ENCODE data around the gene PI4K2A.

PI4K2A gene

GRCh38 chr10:97640174-97640867, at the start of gene PI4K2A:
Gene PI4K2A, plus strand, starts transcription at chr10:97640671. Its CDS starts 72 bp downstream, at chr10:97640743.
- Histone ChIP-seq H3K9me3 (ENCODE audit: control insufficient read depth, insufficient read depth, low read length) (no peaks in the 10 kb centered on the region), H3K4me3 (ENCODE audit: low read depth, low read length) (peak within 1 kb of the TSS; percentile 95), H3K9ac (ENCODE audit: low read depth, low read length) (peak within 1 kb of the TSS; percentile 73; the same call in 1 of the 2 replicates), H3K27ac (ENCODE audit: low read depth, low read length) (peak within 1 kb of the TSS; percentile 83), H3K36me3 (ENCODE audit: control insufficient read depth, insufficient read depth, low read length) (peaks cover 18% of the 10 kb centered on the region), H3K27me3 (ENCODE audit: control insufficient read depth, insufficient read depth, low read length) (no peaks in the 10 kb centered on the region), H3K4me1 (ENCODE audit: control insufficient read depth, insufficient read depth, low read length) (peaks cover 15% of the 10 kb centered on the region)

GRCh38 chr10:97590748-97591495, 49.5 kb upstream of the PI4K2A start:
- Histone ChIP-seq H3K4me3 (ENCODE audit: low read depth, low read length) (no peak overlapping the region), H3K9me3 (ENCODE audit: control insufficient read depth, insufficient read depth, low read length) (no peaks in the 10 kb centered on the region), H3K27ac (ENCODE audit: low read depth, low read length) (no peak overlapping the region), H3K9ac (ENCODE audit: low read depth, low read length) (no peak overlapping the region), H3K4me1 (ENCODE audit: control insufficient read depth, insufficient read depth, low read length) (no peaks in the 10 kb centered on the region), H3K36me3 (ENCODE audit: control insufficient read depth, insufficient read depth, low read length) (no peaks in the 10 kb centered on the region), H3K27me3 (ENCODE audit: control insufficient read depth, insufficient read depth, low read length) (no peaks in the 10 kb centered on the region)

- no peaks in the 10 kb centered on the region for H3K27me3 ChIP-seq (ENCODE audit: control insufficient read depth, insufficient read depth, low read length)
- H3K4me1 ChIP-seq (ENCODE audit: control insufficient read depth, insufficient read depth, low read length): no peaks in the 10 kb centered on the region
- no peak overlapping the region for H3K27ac ChIP-seq (ENCODE audit: low read depth, low read length)
- H3K9ac ChIP-seq (ENCODE audit: low read depth, low read length): no peak overlapping the region
- no peak overlapping the region for H3K4me3 ChIP-seq (ENCODE audit: low read depth, low read length)
- no peaks in the 10 kb centered on the region for H3K9me3 ChIP-seq (ENCODE audit: control insufficient read depth, insufficient read depth, low read length)
- no peaks in the 10 kb centered on the region for H3K36me3 ChIP-seq (ENCODE audit: control insufficient read depth, insufficient read depth, low read length)
These were observed 47.0 kb upstream of the PI4K2A start for GRCh38 chr10:97593421-97593820.

- Histone ChIP-seq H3K27ac (ENCODE audit: low read depth, low read length) (no peak overlapping the region), H3K9me3 (ENCODE audit: control insufficient read depth, insufficient read depth, low read length) (no peaks in the 10 kb centered on the region), H3K9ac (ENCODE audit: low read depth, low read length) (no peak overlapping the region), H3K4me1 (ENCODE audit: control insufficient read depth, insufficient read depth, low read length) (no peaks in the 10 kb centered on the region), H3K36me3 (ENCODE audit: control insufficient read depth, insufficient read depth, low read length) (no peaks in the 10 kb centered on the region), H3K4me3 (ENCODE audit: low read depth, low read length) (no peak overlapping the region), H3K27me3 (ENCODE audit: control insufficient read depth, insufficient read depth, low read length) (no peaks in the 10 kb centered on the region)
These were observed 44.1 kb upstream of the PI4K2A start for GRCh38 chr10:97596101-97597082.

GRCh38 chr10:97597778-97598177, 42.7 kb upstream of the PI4K2A start:
- Histone ChIP-seq H3K9me3 (ENCODE audit: control insufficient read depth, insufficient read depth, low read length) (no peaks in the 10 kb centered on the region), H3K27ac (ENCODE audit: low read depth, low read length) (no peak overlapping the region), H3K36me3 (ENCODE audit: control insufficient read depth, insufficient read depth, low read length) (no peaks in the 10 kb centered on the region), H3K27me3 (ENCODE audit: control insufficient read depth, insufficient read depth, low read length) (no peaks in the 10 kb centered on the region), H3K9ac (ENCODE audit: low read depth, low read length) (no peak overlapping the region), H3K4me1 (ENCODE audit: control insufficient read depth, insufficient read depth, low read length) (no peaks in the 10 kb centered on the region), H3K4me3 (ENCODE audit: low read depth, low read length) (no peak overlapping the region)

- Histone ChIP-seq H3K4me1 (ENCODE audit: control insufficient read depth, insufficient read depth, low read length) (no peaks in the 10 kb centered on the region), H3K9me3 (ENCODE audit: control insufficient read depth, insufficient read depth, low read length) (no peaks in the 10 kb centered on the region), H3K27ac (ENCODE audit: low read depth, low read length) (no peak overlapping the region), H3K36me3 (ENCODE audit: control insufficient read depth, insufficient read depth, low read length) (no peaks in the 10 kb centered on the region), H3K9ac (ENCODE audit: low read depth, low read length) (no peak overlapping the region), H3K27me3 (ENCODE audit: control insufficient read depth, insufficient read depth, low read length) (no peaks in the 10 kb centered on the region), H3K4me3 (ENCODE audit: low read depth, low read length) (no peak overlapping the region)
These were observed 41.8 kb upstream of the PI4K2A start for GRCh38 chr10:97598407-97599271.

GRCh38 chr10:97599272-97599619, 41.2 kb upstream of the PI4K2A start:
- no peak overlapping the region for H3K27ac ChIP-seq (ENCODE audit: low read depth, low read length)
- no peaks in the 10 kb centered on the region for H3K27me3 ChIP-seq (ENCODE audit: control insufficient read depth, insufficient read depth, low read length)
- H3K36me3 ChIP-seq (ENCODE audit: control insufficient read depth, insufficient read depth, low read length): no peaks in the 10 kb centered on the region
- H3K9ac ChIP-seq (ENCODE audit: low read depth, low read length): no peak overlapping the region
- no peaks in the 10 kb centered on the region for H3K4me1 ChIP-seq (ENCODE audit: control insufficient read depth, insufficient read depth, low read length)
- no peak overlapping the region for H3K4me3 ChIP-seq (ENCODE audit: low read depth, low read length)
- no peaks in the 10 kb centered on the region for H3K9me3 ChIP-seq (ENCODE audit: control insufficient read depth, insufficient read depth, low read length)

- Histone ChIP-seq H3K27ac (ENCODE audit: low read depth, low read length) (no peak overlapping the region), H3K27me3 (ENCODE audit: control insufficient read depth, insufficient read depth, low read length) (no peaks in the 10 kb centered on the region), H3K4me1 (ENCODE audit: control insufficient read depth, insufficient read depth, low read length) (no peaks in the 10 kb centered on the region), H3K4me3 (ENCODE audit: low read depth, low read length) (no peak overlapping the region), H3K36me3 (ENCODE audit: control insufficient read depth, insufficient read depth, low read length) (no peaks in the 10 kb centered on the region), H3K9ac (ENCODE audit: low read depth, low read length) (no peak overlapping the region), H3K9me3 (ENCODE audit: control insufficient read depth, insufficient read depth, low read length) (no peaks in the 10 kb centered on the region)
These were observed 39.9 kb upstream of the PI4K2A start for GRCh38 chr10:97600616-97601015.

- no peaks in the 10 kb centered on the region for H3K9me3 ChIP-seq (ENCODE audit: control insufficient read depth, insufficient read depth, low read length)
- H3K27ac ChIP-seq (ENCODE audit: low read depth, low read length): no peak overlapping the region
- H3K9ac ChIP-seq (ENCODE audit: low read depth, low read length): no peak overlapping the region
- no peaks in the 10 kb centered on the region for H3K36me3 ChIP-seq (ENCODE audit: control insufficient read depth, insufficient read depth, low read length)
- no peaks in the 10 kb centered on the region for H3K4me1 ChIP-seq (ENCODE audit: control insufficient read depth, insufficient read depth, low read length)
- no peaks in the 10 kb centered on the region for H3K27me3 ChIP-seq (ENCODE audit: control insufficient read depth, insufficient read depth, low read length)
- H3K4me3 ChIP-seq (ENCODE audit: low read depth, low read length): no peak overlapping the region
These were observed 38.9 kb upstream of the PI4K2A start for GRCh38 chr10:97601268-97602215.
